ENCODE measurements around the gene UQCRC2. TPM values are rescaled to one million over a fixed set of nuclear protein-coding genes. Genes with fewer than 3 reads are reported as not detected.

UQCRC2 gene
- polyA plus RNA-seq, 1 donor from 2014 or later = 484 TPM

Other genes with a start within 250 kb of the UQCRC2 start
- gene NPIPB4, start 95.6 kb upstream of the UQCRC2 start, polyA plus RNA-seq = 9.1 and 9.3 TPM in 2 replicates
- 0.32 TPM in 1 of 2 replicates, not detected in the other for gene PDZD9, start 47.8 kb downstream of the UQCRC2 start, polyA plus RNA-seq
- 40.3 and 56.3 TPM in 2 replicates for gene MOSMO, start 54.8 kb downstream of the UQCRC2 start, polyA plus RNA-seq
- 0.96 and 1.8 TPM in 2 replicates for gene VWA3A, start 139.2 kb downstream of the UQCRC2 start, polyA plus RNA-seq
- gene SDR42E2, start 209.1 kb downstream of the UQCRC2 start, polyA plus RNA-seq = not detected in 2 replicates

All from neural cell (in vitro differentiated cells).